Measurements from ENCODE around the gene C4orf36. TPM values are rescaled to one million over a fixed set of nuclear protein-coding genes. Genes with fewer than 3 reads are reported as not detected.

C4orf36 gene
- total RNA-seq, 1 donor from 2014 or later = not detected

DNA sequence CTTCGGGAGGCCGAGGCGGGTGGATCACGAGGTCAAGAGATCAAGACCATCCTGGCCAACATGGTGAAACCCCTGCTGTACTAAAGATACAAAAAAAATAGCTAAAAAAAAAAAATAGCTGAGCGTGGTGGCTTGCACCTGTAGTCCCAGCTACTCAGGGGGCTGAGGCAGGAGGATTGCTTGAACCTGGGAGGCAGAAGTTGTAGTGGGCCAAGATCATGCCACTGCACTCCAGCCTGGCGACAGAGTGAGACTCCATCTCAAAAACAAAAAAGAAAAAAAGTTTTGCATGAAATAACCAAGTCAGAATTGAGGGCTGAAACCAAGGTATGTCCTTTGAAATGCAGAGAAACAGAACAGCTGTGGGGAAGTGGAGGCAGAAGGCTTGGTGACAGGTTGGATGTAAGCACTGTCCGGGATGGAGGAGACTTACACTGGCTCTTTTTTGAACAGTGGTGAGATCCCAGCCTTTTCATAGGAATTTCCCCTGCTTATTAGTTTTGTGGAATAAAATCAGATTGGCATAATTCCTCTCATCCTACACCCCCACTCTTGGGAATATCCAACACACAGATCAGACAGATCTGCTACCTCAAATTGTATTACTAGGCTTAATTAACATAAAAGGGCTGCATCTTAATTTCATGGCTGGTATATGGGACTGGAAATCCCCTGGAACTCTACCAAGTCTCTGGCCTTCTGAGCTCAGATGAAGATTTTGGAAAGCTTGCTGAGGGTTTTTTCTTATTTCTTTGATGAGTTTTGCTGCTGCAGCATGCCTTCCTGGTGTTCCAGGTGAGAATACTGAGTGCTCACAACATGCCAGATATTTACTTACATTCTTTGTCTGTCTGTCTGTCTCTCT is 18.8 kb upstream of the C4orf36 start:
- no peak for DNase-seq (ENCODE audit: extremely low spot score in 2 of 2)
- H3K36me3 ChIP-seq = no peaks in the 10 kb centered on the region
- H3K27me3 ChIP-seq = no peaks in the 10 kb centered on the region
- no peak for TF ChIP-seq POLR2A (IDR thresholded peaks at IDR 0.05)
- no peak for TF ChIP-seq POLR2AphosphoS5 (IDR thresholded peaks at IDR 0.05; ENCODE audit: insufficient read depth in 1 of 2, low read depth in 1 of 2)
- TF ChIP-seq, protein P1, sequence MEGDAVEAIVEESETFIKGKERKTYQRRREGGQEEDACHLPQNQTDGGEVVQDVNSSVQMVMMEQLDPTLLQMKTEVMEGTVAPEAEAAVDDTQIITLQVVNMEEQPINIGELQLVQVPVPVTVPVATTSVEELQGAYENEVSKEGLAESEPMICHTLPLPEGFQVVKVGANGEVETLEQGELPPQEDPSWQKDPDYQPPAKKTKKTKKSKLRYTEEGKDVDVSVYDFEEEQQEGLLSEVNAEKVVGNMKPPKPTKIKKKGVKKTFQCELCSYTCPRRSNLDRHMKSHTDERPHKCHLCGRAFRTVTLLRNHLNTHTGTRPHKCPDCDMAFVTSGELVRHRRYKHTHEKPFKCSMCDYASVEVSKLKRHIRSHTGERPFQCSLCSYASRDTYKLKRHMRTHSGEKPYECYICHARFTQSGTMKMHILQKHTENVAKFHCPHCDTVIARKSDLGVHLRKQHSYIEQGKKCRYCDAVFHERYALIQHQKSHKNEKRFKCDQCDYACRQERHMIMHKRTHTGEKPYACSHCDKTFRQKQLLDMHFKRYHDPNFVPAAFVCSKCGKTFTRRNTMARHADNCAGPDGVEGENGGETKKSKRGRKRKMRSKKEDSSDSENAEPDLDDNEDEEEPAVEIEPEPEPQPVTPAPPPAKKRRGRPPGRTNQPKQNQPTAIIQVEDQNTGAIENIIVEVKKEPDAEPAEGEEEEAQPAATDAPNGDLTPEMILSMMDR (IDR thresholded peaks at IDR 0.05) = no peak
- intact Hi-C loops (cut with DNase I) = no loop called here
- H3K27ac ChIP-seq = no peak overlapping the region
- H3K4me1 ChIP-seq = peaks cover 17% of the 10 kb centered on the region
- no peak overlapping the region for H3K4me3 ChIP-seq
- no peaks in the 10 kb centered on the region for H3K9me3 ChIP-seq

GRCh38 chr4:86910369-86910768 is 18.1 kb upstream of the C4orf36 start:
- Histone ChIP-seq H3K9me3 (no peaks in the 10 kb centered on the region), H3K27me3 (no peaks in the 10 kb centered on the region), H3K36me3 (no peaks in the 10 kb centered on the region), H3K4me1 (peaks cover 17% of the 10 kb centered on the region), H3K27ac (no peak overlapping the region), H3K4me3 (no peak overlapping the region)
- TF ChIP-seq, protein P1 (IDR thresholded peaks at IDR 0.05) = no peak
- TF ChIP-seq POLR2AphosphoS5 (IDR thresholded peaks at IDR 0.05; ENCODE audit: insufficient read depth in 1 of 2, low read depth in 1 of 2) (no peak), POLR2A (IDR thresholded peaks at IDR 0.05) (no peak)
- DNase-seq (ENCODE audit: extremely low spot score in 2 of 2) = no peak
- intact Hi-C loops (cut with DNase I) = no loop called here

GRCh38 chr4:86909546-86910295 is 17.5 kb upstream of the C4orf36 start:
- peaks cover 18% of the 10 kb centered on the region for H3K4me1 ChIP-seq
- DNase-seq (ENCODE audit: extremely low spot score in 2 of 2) = no peak
- H3K9me3 ChIP-seq = no peaks in the 10 kb centered on the region
- no peaks in the 10 kb centered on the region for H3K27me3 ChIP-seq
- intact Hi-C loops (cut with DNase I) = no loop called here
- no peak overlapping the region for H3K4me3 ChIP-seq
- TF ChIP-seq POLR2A (IDR thresholded peaks at IDR 0.05) (no peak), POLR2AphosphoS5 (IDR thresholded peaks at IDR 0.05; ENCODE audit: insufficient read depth in 1 of 2, low read depth in 1 of 2) (no peak)
- TF ChIP-seq, protein P1 (IDR thresholded peaks at IDR 0.05) = no peak
- H3K27ac ChIP-seq = no peak overlapping the region
- no peaks in the 10 kb centered on the region for H3K36me3 ChIP-seq

DNA sequence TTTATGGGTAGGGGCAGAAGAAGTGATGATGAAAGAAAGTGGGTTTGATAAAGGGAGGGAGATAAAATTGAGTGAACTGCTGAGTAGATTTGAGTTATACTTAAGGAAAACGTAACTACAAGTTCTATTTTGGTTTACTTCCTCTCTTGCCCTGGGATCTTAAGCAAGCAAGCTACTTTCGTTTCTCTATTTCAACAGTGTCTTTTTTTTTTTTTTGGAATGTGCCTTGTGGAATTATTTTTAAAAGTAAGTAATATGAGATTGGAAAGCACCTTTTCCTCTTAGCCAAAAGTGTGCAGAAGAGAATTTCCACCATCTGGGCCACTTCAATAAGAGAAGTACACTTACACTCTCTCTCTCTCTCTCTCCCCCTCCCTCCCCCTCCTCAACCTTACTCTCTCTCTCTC is 16.0 kb upstream of the C4orf36 start:
- Histone ChIP-seq H3K27ac (peak overlapping the region; percentile 80), H3K4me1 (peaks cover 22% of the 10 kb centered on the region), H3K27me3 (no peaks in the 10 kb centered on the region), H3K9me3 (no peaks in the 10 kb centered on the region), H3K4me3 (no peak overlapping the region), H3K36me3 (no peaks in the 10 kb centered on the region)
- intact Hi-C loops (cut with DNase I) = no loop called here
- TF ChIP-seq POLR2AphosphoS5 (IDR thresholded peaks at IDR 0.05; ENCODE audit: insufficient read depth in 1 of 2, low read depth in 1 of 2) = no peak
- no peak for TF ChIP-seq POLR2A (IDR thresholded peaks at IDR 0.05)
- TF ChIP-seq, protein P1 (IDR thresholded peaks at IDR 0.05) = no peak
- no peak for DNase-seq (ENCODE audit: extremely low spot score in 2 of 2)

Measured in vagina (tissue), 2 donors.